Calu3 (cell line): ENCODE measurements around the gene PPIL1. TPM values are rescaled to one million over a fixed set of nuclear protein-coding genes. Genes with fewer than 3 reads are reported as not detected.

Source experiments
- BruUV-seq: library from RNA; stranded (reverse); fragments of 400-500 nt; replicated peaks from 2 replicates; lab custom pipeline; 2021; lab: Mats Ljungman, UMichigan
- CTCF ChIA-PET: fragments of 300-600 bp; sonication (Branson Sonifier 250); formaldehyde crosslinking; loops from one replicate; lab custom pipeline; 2022; ENCODE audit warnings: antibody characterized with exemption; lab: Charles Lee
- DNase-seq: peaks from one replicate; pipeline ENCODE4 v3.0.0; 2022
- H3K27ac Mint-ChIP-seq: one replicate; pipeline ENCODE4 v1.8.0; 2022; ENCODE audit warnings: mixed read lengths; ENCODE audit not compliant: unreplicated experiment
- H3K27me3 Mint-ChIP-seq: one replicate; pipeline ENCODE4 v1.8.0; 2022; ENCODE audit warnings: mixed read lengths; ENCODE audit not compliant: unreplicated experiment
- H3K36me3 Mint-ChIP-seq: one replicate; pipeline ENCODE4 v1.8.0; 2022; ENCODE audit warnings: mild to moderate bottlenecking, moderate library complexity, mixed read lengths; ENCODE audit not compliant: insufficient read depth, unreplicated experiment
- H3K4me1 Mint-ChIP-seq: one replicate; pipeline ENCODE4 v1.8.0; 2022; ENCODE audit warnings: mild to moderate bottlenecking, low read depth, mixed read lengths; ENCODE audit not compliant: unreplicated experiment
- H3K4me3 Mint-ChIP-seq: one replicate; pipeline ENCODE4 v1.8.0; 2022; ENCODE audit warnings: mild to moderate bottlenecking, low read depth, moderate library complexity, mixed read lengths; ENCODE audit not compliant: unreplicated experiment
- H3K9me3 Mint-ChIP-seq: one replicate; pipeline ENCODE4 v1.8.0; 2022; ENCODE audit warnings: low read depth, mixed read lengths; ENCODE audit not compliant: unreplicated experiment
- CTCF ChIP-seq: fragments of 200-600 bp; IDR thresholded peaks from one replicate; pipeline ENCODE4 v1.8.0; 2022; ENCODE audit warnings: antibody characterized with exemption; ENCODE audit not compliant: unreplicated experiment
- intact Hi-C: fragments of 100-400 bp; cut with micrococcal nuclease; formaldehyde crosslinking; loops from one replicate; pipeline ENCODE4 v1.10.0; 2022; ENCODE audit not compliant: unreplicated experiment
- total RNA-seq: library from RNA; stranded (reverse); gene quantifications from 2 replicates; pipeline ENCODE4 v1.2.3, GENCODE V29; 2022

PPIL1 gene
- total RNA-seq, 1 experiment from 2014 or later: 64.4 TPM

GRCh38 chr6:36807143-36807542 lies 67.5 kb downstream of the PPIL1 start:
- H3K27ac Mint-ChIP-seq: no peak overlapping the region
- H3K4me3 Mint-ChIP-seq: no peak overlapping the region
- no peak for TF ChIP-seq CTCF
- no TSS peak for BruUV-seq
- DNase-seq: no peak
- CTCF ChIA-PET: no interaction called here
- intact Hi-C loops: no loop called here
- H3K4me1 Mint-ChIP-seq: no peaks in the 10 kb centered on the region
- peaks cover 79% of the 10 kb centered on the region for H3K27me3 Mint-ChIP-seq
- H3K36me3 Mint-ChIP-seq: no peaks in the 10 kb centered on the region
- H3K9me3 Mint-ChIP-seq: no peaks in the 10 kb centered on the region

- CTCF ChIA-PET: interaction anchor here (0.6 to 1.0 kb wide), 3 partner anchors 9 to 24 kb away, joined by 3 to 4 read pairs (median 3); no protein-coding TSS in a partner anchor
- BruUV-seq: no TSS peak
- no peaks in the 10 kb centered on the region for H3K9me3 Mint-ChIP-seq
- no peak for DNase-seq
- H3K4me3 Mint-ChIP-seq: no peak overlapping the region
- TF ChIP-seq CTCF: no peak
- H3K36me3 Mint-ChIP-seq: no peaks in the 10 kb centered on the region
- intact Hi-C loops: no loop called here
- peaks cover 80% of the 10 kb centered on the region for H3K27me3 Mint-ChIP-seq
- H3K27ac Mint-ChIP-seq: no peak overlapping the region
- H3K4me1 Mint-ChIP-seq: no peaks in the 10 kb centered on the region
Measured at GRCh38 chr6:36805917-36806316, 68.7 kb downstream of the PPIL1 start.

GRCh38 chr6:36805096-36805797 lies 69.4 kb downstream of the PPIL1 start:
- no TSS peak for BruUV-seq
- H3K27ac Mint-ChIP-seq: no peak overlapping the region
- H3K27me3 Mint-ChIP-seq: peaks cover 85% of the 10 kb centered on the region
- no peaks in the 10 kb centered on the region for H3K9me3 Mint-ChIP-seq
- no peaks in the 10 kb centered on the region for H3K36me3 Mint-ChIP-seq
- TF ChIP-seq CTCF: no peak
- CTCF ChIA-PET: interaction anchor here (0.6 to 1.0 kb wide), 2 partner anchors 9 kb away, joined by 3 read pairs; no protein-coding TSS in a partner anchor
- intact Hi-C loops: no loop called here
- H3K4me3 Mint-ChIP-seq: no peak overlapping the region
- no peak for DNase-seq
- no peaks in the 10 kb centered on the region for H3K4me1 Mint-ChIP-seq

Other genes with a start within 250 kb of the PPIL1 start
- 26.5 and 33.7 TPM in 2 replicates for gene CDKN1A, start 196.1 kb downstream of the PPIL1 start, total RNA-seq
- not detected in 2 replicates for gene RAB44, start 177.0 kb downstream of the PPIL1 start, total RNA-seq
- gene CPNE5, start 35.4 kb downstream of the PPIL1 start, total RNA-seq: 0.12 TPM in 1 of 2 replicates, not detected in the other
- gene C6orf89, start 11.1 kb upstream of the PPIL1 start, total RNA-seq: 58.3 and 61.1 TPM in 2 replicates
- 0.17 and 0.32 TPM in 2 replicates for gene PI16, start 79.9 kb upstream of the PPIL1 start, total RNA-seq
- 288 and 291 TPM in 2 replicates for gene MTCH1, start 111.4 kb upstream of the PPIL1 start, total RNA-seq
- 0.19 and 1.0 TPM in 2 replicates for gene FGD2, start 130.9 kb upstream of the PPIL1 start, total RNA-seq